ENCODE measurements around the gene MAP4K1.

DNA sequence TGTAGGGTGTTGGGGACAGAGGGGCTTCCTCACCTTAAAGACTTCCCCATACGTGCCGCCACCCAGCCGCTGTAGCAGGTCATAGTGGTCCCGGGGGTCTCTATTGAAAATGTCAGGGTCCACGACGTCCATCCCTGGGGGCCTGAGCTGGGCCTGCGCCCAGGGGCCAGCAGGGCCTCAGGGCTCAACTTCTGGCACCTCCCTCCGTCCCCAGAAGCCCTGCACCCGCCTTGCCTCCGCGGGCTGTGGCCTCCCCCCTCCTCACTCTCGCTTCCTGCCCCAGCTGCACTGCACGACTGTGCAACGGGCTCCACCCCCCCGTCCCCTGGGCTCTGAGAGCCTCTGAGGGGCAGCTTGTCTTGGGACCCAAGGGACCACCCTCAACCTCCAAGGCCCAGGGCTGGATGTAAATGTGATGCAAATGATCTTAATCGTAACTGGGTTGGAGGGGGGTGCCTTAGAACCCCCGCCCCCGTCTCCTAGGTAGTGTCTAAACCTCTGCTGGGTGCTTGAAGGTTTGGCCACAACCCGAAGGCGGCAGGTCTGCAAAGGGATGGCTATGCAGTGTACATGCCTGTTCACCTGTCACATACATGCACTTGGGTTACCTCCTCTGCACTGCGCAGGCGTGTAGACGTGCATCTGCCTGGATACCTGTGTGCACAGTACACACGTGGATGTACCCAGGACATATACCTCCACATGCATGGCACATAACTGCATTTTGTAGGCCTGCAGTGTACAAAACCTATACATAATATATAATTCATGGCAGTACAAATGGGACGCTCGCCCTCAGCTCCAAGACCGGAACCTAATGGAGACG is at the start of gene MAP4K1:
- TF ChIP-seq CTCF (IDR thresholded peaks at IDR 0.05; ENCODE audit: poor library complexity, severe bottlenecking): no peak
- no peak for TF ChIP-seq EZH2 (IDR thresholded peaks at IDR 0.05; ENCODE audit: borderline replicate concordance, insufficient read depth, low read length, poor library complexity, severe bottlenecking)
- TF ChIP-seq EP300 (conservative IDR thresholded peaks at IDR 0.05; ENCODE audit: poor library complexity, severe bottlenecking): no peak
